ENCODE measurements around the gene SPATS1.
"Not testable (repeated sequence)": the region's sequence is repeated elsewhere in the genome, so short reads cannot be mapped to it uniquely, and the experiment has no call there.

Gene SPATS1

GRCh38 chr6:44312901-44313788, 29.3 kb upstream of the SPATS1 start, which contains the start of gene AARS2:
TSS of gene AARS2 (minus strand) at chr6:44313347. CDS start at chr6:44313323, 24 bp downstream.
- H3K9ac ChIP-seq (ENCODE audit: low read depth, low read length) = peak within 1 kb of the TSS; percentile 84
- H3K4me1 ChIP-seq (ENCODE audit: control insufficient read depth, insufficient read depth, low read length) = peaks cover 7% of the 10 kb centered on the region
- peak within 1 kb of the TSS; percentile 80 for H3K4me3 ChIP-seq (ENCODE audit: low read depth, low read length)
- H3K27me3 ChIP-seq (ENCODE audit: control insufficient read depth, insufficient read depth, low read length) = no peaks in the 10 kb centered on the region
- H3K27ac ChIP-seq (ENCODE audit: low read depth, low read length) = peak within 1 kb of the TSS; percentile 85
- peaks cover 35% of the 10 kb centered on the region for H3K36me3 ChIP-seq (ENCODE audit: control insufficient read depth, insufficient read depth, low read length)
- H3K9me3 ChIP-seq (ENCODE audit: control insufficient read depth, insufficient read depth, low read length) = no peaks in the 10 kb centered on the region

GRCh38 chr6:44314657-44315056, 27.8 kb upstream of the SPATS1 start:
- H3K4me3 ChIP-seq (ENCODE audit: low read depth, low read length); H3K9me3 ChIP-seq (ENCODE audit: control insufficient read depth, insufficient read depth, low read length); H3K9ac ChIP-seq (ENCODE audit: low read depth, low read length); H3K27ac ChIP-seq (ENCODE audit: low read depth, low read length); H3K4me1 ChIP-seq (ENCODE audit: control insufficient read depth, insufficient read depth, low read length); H3K27me3 ChIP-seq (ENCODE audit: control insufficient read depth, insufficient read depth, low read length): not testable (repeated sequence)
- peaks cover 26% of the 10 kb centered on the region for H3K36me3 ChIP-seq (ENCODE audit: control insufficient read depth, insufficient read depth, low read length)

GRCh38 chr6:44315516-44315915, 26.9 kb upstream of the SPATS1 start:
- no peak overlapping the region for H3K9ac ChIP-seq (ENCODE audit: low read depth, low read length)
- no peaks in the 10 kb centered on the region for H3K27me3 ChIP-seq (ENCODE audit: control insufficient read depth, insufficient read depth, low read length)
- no peaks in the 10 kb centered on the region for H3K9me3 ChIP-seq (ENCODE audit: control insufficient read depth, insufficient read depth, low read length)
- peaks cover 7% of the 10 kb centered on the region for H3K4me1 ChIP-seq (ENCODE audit: control insufficient read depth, insufficient read depth, low read length)
- peaks cover 17% of the 10 kb centered on the region for H3K36me3 ChIP-seq (ENCODE audit: control insufficient read depth, insufficient read depth, low read length)
- no peak overlapping the region for H3K4me3 ChIP-seq (ENCODE audit: low read depth, low read length)
- H3K27ac ChIP-seq (ENCODE audit: low read depth, low read length) = no peak overlapping the region

- no peaks in the 10 kb centered on the region for H3K27me3 ChIP-seq (ENCODE audit: control insufficient read depth, insufficient read depth, low read length)
- H3K4me1 ChIP-seq (ENCODE audit: control insufficient read depth, insufficient read depth, low read length) = peaks cover 7% of the 10 kb centered on the region
- H3K9ac ChIP-seq (ENCODE audit: low read depth, low read length) = no peak overlapping the region
- no peak overlapping the region for H3K4me3 ChIP-seq (ENCODE audit: low read depth, low read length)
- H3K36me3 ChIP-seq (ENCODE audit: control insufficient read depth, insufficient read depth, low read length) = peaks cover 13% of the 10 kb centered on the region
- no peak overlapping the region for H3K27ac ChIP-seq (ENCODE audit: low read depth, low read length)
- no peaks in the 10 kb centered on the region for H3K9me3 ChIP-seq (ENCODE audit: control insufficient read depth, insufficient read depth, low read length)
Measured at GRCh38 chr6:44315951-44316350, 26.5 kb upstream of the SPATS1 start.

GRCh38 chr6:44316481-44316880, 26.0 kb upstream of the SPATS1 start:
- H3K27me3 ChIP-seq (ENCODE audit: control insufficient read depth, insufficient read depth, low read length) = no peaks in the 10 kb centered on the region
- H3K4me3 ChIP-seq (ENCODE audit: low read depth, low read length) = no peak overlapping the region
- no peaks in the 10 kb centered on the region for H3K9me3 ChIP-seq (ENCODE audit: control insufficient read depth, insufficient read depth, low read length)
- peaks cover 7% of the 10 kb centered on the region for H3K4me1 ChIP-seq (ENCODE audit: control insufficient read depth, insufficient read depth, low read length)
- peaks cover 8% of the 10 kb centered on the region for H3K36me3 ChIP-seq (ENCODE audit: control insufficient read depth, insufficient read depth, low read length)
- H3K9ac ChIP-seq (ENCODE audit: low read depth, low read length) = no peak overlapping the region
- no peak overlapping the region for H3K27ac ChIP-seq (ENCODE audit: low read depth, low read length)

- not testable (repeated sequence) for H3K27ac ChIP-seq (ENCODE audit: low read depth, low read length); H3K36me3 ChIP-seq (ENCODE audit: control insufficient read depth, insufficient read depth, low read length)
Measured at GRCh38 chr6:44317136-44317631, 25.3 kb upstream of the SPATS1 start.

GRCh38 chr6:44321210-44321609, 21.2 kb upstream of the SPATS1 start:
- H3K4me1 ChIP-seq (ENCODE audit: control insufficient read depth, insufficient read depth, low read length) = no peaks in the 10 kb centered on the region
- no peak overlapping the region for H3K9ac ChIP-seq (ENCODE audit: low read depth, low read length)
- H3K36me3 ChIP-seq (ENCODE audit: control insufficient read depth, insufficient read depth, low read length) = no peaks in the 10 kb centered on the region
- no peaks in the 10 kb centered on the region for H3K9me3 ChIP-seq (ENCODE audit: control insufficient read depth, insufficient read depth, low read length)
- no peaks in the 10 kb centered on the region for H3K27me3 ChIP-seq (ENCODE audit: control insufficient read depth, insufficient read depth, low read length)
- H3K27ac ChIP-seq (ENCODE audit: low read depth, low read length) = no peak overlapping the region
- H3K4me3 ChIP-seq (ENCODE audit: low read depth, low read length) = no peak overlapping the region

More at GRCh38 chr6:44317136-44317631, 25.3 kb upstream of the SPATS1 start:
- not testable (repeated sequence) for H3K4me3 ChIP-seq (ENCODE audit: low read depth, low read length); H3K27me3 ChIP-seq (ENCODE audit: control insufficient read depth, insufficient read depth, low read length); H3K9me3 ChIP-seq (ENCODE audit: control insufficient read depth, insufficient read depth, low read length); H3K4me1 ChIP-seq (ENCODE audit: control insufficient read depth, insufficient read depth, low read length); H3K9ac ChIP-seq (ENCODE audit: low read depth, low read length)

- H3K36me3 ChIP-seq (ENCODE audit: control insufficient read depth, insufficient read depth, low read length) = no peaks in the 10 kb centered on the region
Measured at GRCh38 chr6:44327096-44327495, 15.4 kb upstream of the SPATS1 start.

GRCh38 chr6:44327760-44328159, 14.7 kb upstream of the SPATS1 start:
- H3K9ac ChIP-seq (ENCODE audit: low read depth, low read length) = no peak overlapping the region
- H3K4me3 ChIP-seq (ENCODE audit: low read depth, low read length) = no peak overlapping the region
- no peaks in the 10 kb centered on the region for H3K36me3 ChIP-seq (ENCODE audit: control insufficient read depth, insufficient read depth, low read length)
- peaks cover 9% of the 10 kb centered on the region for H3K4me1 ChIP-seq (ENCODE audit: control insufficient read depth, insufficient read depth, low read length)
- H3K9me3 ChIP-seq (ENCODE audit: control insufficient read depth, insufficient read depth, low read length) = no peaks in the 10 kb centered on the region
- H3K27ac ChIP-seq (ENCODE audit: low read depth, low read length) = no peak overlapping the region
- 0 out of 2 replicates have a peak, but pooled peaks cover 5% of the 10 kb centered on the region for H3K27me3 ChIP-seq (ENCODE audit: control insufficient read depth, insufficient read depth, low read length)

More at GRCh38 chr6:44327096-44327495, 15.4 kb upstream of the SPATS1 start:
- no peak overlapping the region for H3K27ac ChIP-seq (ENCODE audit: low read depth, low read length)
- H3K27me3 ChIP-seq (ENCODE audit: control insufficient read depth, insufficient read depth, low read length) = 0 out of 2 replicates have a peak, but pooled peaks cover 5% of the 10 kb centered on the region
- no peak overlapping the region for H3K9ac ChIP-seq (ENCODE audit: low read depth, low read length)
- H3K9me3 ChIP-seq (ENCODE audit: control insufficient read depth, insufficient read depth, low read length) = no peaks in the 10 kb centered on the region
- H3K4me1 ChIP-seq (ENCODE audit: control insufficient read depth, insufficient read depth, low read length) = peaks cover 9% of the 10 kb centered on the region
- no peak overlapping the region for H3K4me3 ChIP-seq (ENCODE audit: low read depth, low read length)

- not testable (repeated sequence) for H3K36me3 ChIP-seq (ENCODE audit: control insufficient read depth, insufficient read depth, low read length); H3K4me1 ChIP-seq (ENCODE audit: control insufficient read depth, insufficient read depth, low read length); H3K9me3 ChIP-seq (ENCODE audit: control insufficient read depth, insufficient read depth, low read length); H3K27ac ChIP-seq (ENCODE audit: low read depth, low read length); H3K27me3 ChIP-seq (ENCODE audit: control insufficient read depth, insufficient read depth, low read length); H3K4me3 ChIP-seq (ENCODE audit: low read depth, low read length); H3K9ac ChIP-seq (ENCODE audit: low read depth, low read length)
Measured at GRCh38 chr6:44328203-44328602, 14.2 kb upstream of the SPATS1 start.

- no peaks in the 10 kb centered on the region for H3K36me3 ChIP-seq (ENCODE audit: control insufficient read depth, insufficient read depth, low read length)
- H3K4me1 ChIP-seq (ENCODE audit: control insufficient read depth, insufficient read depth, low read length) = peaks cover 9% of the 10 kb centered on the region
- H3K9ac ChIP-seq (ENCODE audit: low read depth, low read length) = no peak overlapping the region
- H3K27ac ChIP-seq (ENCODE audit: low read depth, low read length) = no peak overlapping the region
- H3K4me3 ChIP-seq (ENCODE audit: low read depth, low read length) = no peak overlapping the region
- H3K27me3 ChIP-seq (ENCODE audit: control insufficient read depth, insufficient read depth, low read length) = 0 out of 2 replicates have a peak, but pooled peaks cover 5% of the 10 kb centered on the region
- H3K9me3 ChIP-seq (ENCODE audit: control insufficient read depth, insufficient read depth, low read length) = no peaks in the 10 kb centered on the region
Measured at GRCh38 chr6:44329858-44330257, 12.6 kb upstream of the SPATS1 start.
